KOPT-K1 (cell line): ENCODE data around the gene PLPPR1.

Experiments used
- H3K27ac ChIP-seq: fragments of 200-600 bp; sonication (generic); 2 replicates; pipeline ENCODE4 v1.5.1; 2016; ENCODE audit warnings: antibody characterized with exemption, mild to moderate bottlenecking, low read depth, low read length; ENCODE audit not compliant: poor library complexity, severe bottlenecking
- H3K36me3 ChIP-seq: fragments of 200-600 bp; sonication (generic); 2 replicates; pipeline ENCODE4 v1.5.1; 2017; ENCODE audit warnings: antibody characterized with exemption, mild to moderate bottlenecking, low read length, moderate library complexity; ENCODE audit not compliant: insufficient read depth
- H3K9me3 ChIP-seq: fragments of 200-600 bp; sonication (generic); 2 replicates; pipeline ENCODE4 v1.5.1; 2017; ENCODE audit warnings: antibody characterized with exemption, low read length, mild to moderate bottlenecking; ENCODE audit not compliant: insufficient read depth, poor library complexity, severe bottlenecking

The PLPPR1 gene

GRCh38 chr9:101367323-101367722 lies 338.8 kb downstream of the PLPPR1 start:
- H3K36me3 ChIP-seq, result no peaks in the 10 kb centered on the region
- H3K27ac ChIP-seq, result no peak overlapping the region

GRCh38 chr9:101369286-101369685 lies 340.8 kb downstream of the PLPPR1 start:
- H3K9me3 ChIP-seq, result no peaks in the 10 kb centered on the region
- H3K36me3 ChIP-seq, result no peaks in the 10 kb centered on the region
- no peak overlapping the region for H3K27ac ChIP-seq

More at GRCh38 chr9:101367323-101367722, 338.8 kb downstream of the PLPPR1 start:
- no peaks in the 10 kb centered on the region for H3K9me3 ChIP-seq

GRCh38 chr9:101369884-101370531 lies 341.5 kb downstream of the PLPPR1 start:
- H3K9me3 ChIP-seq, result no peaks in the 10 kb centered on the region

DNA sequence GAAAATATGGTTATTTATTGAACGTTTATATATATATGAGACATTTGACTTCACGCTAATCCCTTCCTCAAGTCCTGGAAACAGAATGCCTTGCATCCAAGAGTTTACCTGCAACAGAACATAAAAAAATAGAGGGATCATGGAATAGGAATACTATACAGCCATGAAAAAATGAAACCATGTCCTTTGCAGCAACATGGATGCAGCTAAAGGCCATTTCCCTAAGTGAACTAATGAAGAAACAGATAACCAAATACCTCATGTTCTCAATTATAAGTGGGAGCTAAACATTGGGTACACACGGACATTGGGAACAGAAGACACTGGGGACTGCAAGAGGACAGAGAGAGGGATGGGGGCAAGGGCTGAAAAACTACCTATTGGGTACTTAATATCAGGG lies 343.3 kb downstream of the PLPPR1 start:
- H3K9me3 ChIP-seq, result no peaks in the 10 kb centered on the region
- no peaks in the 10 kb centered on the region for H3K36me3 ChIP-seq
- H3K27ac ChIP-seq, result no peak overlapping the region

More at GRCh38 chr9:101369884-101370531, 341.5 kb downstream of the PLPPR1 start:
- Histone ChIP-seq H3K36me3 (no peaks in the 10 kb centered on the region), H3K27ac (no peak overlapping the region)

GRCh38 chr9:101372327-101373118 lies 344.0 kb downstream of the PLPPR1 start:
- H3K27ac ChIP-seq, result no peak overlapping the region
- H3K36me3 ChIP-seq, result no peaks in the 10 kb centered on the region
- H3K9me3 ChIP-seq, result no peaks in the 10 kb centered on the region
